Ascending aorta (tissue), 2 donors: Measurements from ENCODE around the gene ADAMTS8. TPM values are rescaled to one million over a fixed set of nuclear protein-coding genes. Genes with fewer than 3 reads are reported as not detected.

Source experiments
- DNase-seq, 2 donors: peaks; one replicate each; pipeline ENCODE4 v3.0.0-alpha.2; 2019; ENCODE audit warnings: low spot score in 2 of 2
- H3K27ac ChIP-seq, 2 donors: fragments of 200-600 bp; sonication (generic); one replicate each; pipeline ENCODE4 v1.5.1; 2016 to 2017; ENCODE audit warnings: mild to moderate bottlenecking in 1 of 2
- H3K27me3 ChIP-seq: fragments of 200-600 bp; sonication (generic); one replicate; pipeline ENCODE4 v1.5.1; 2017
- H3K36me3 ChIP-seq, 2 donors: fragments of 200-600 bp; sonication (generic); one replicate each; pipeline ENCODE4 v1.5.1; 2016
- H3K4me1 ChIP-seq, 2 donors: fragments of 200-600 bp; sonication (generic); one replicate each; pipeline ENCODE4 v1.5.1; 2016 to 2017; ENCODE audit warnings: mild to moderate bottlenecking in 1 of 2
- H3K4me3 ChIP-seq, 2 donors: fragments of 200-600 bp; sonication (generic); one replicate each; pipeline ENCODE4 v1.5.1; 2016 to 2017; ENCODE audit warnings: mild to moderate bottlenecking in 1 of 2
- H3K9me3 ChIP-seq, 2 donors: fragments of 200-600 bp; sonication (generic); one replicate each; pipeline ENCODE4 v1.5.1; 2016
- CTCF ChIP-seq, 3 experiments: fragments of 200-600 bp in 2 of 3; fragments of 450-650 bp in 1 of 3; sonication (generic) in 2 of 3; IDR thresholded peaks; one replicate each; pipeline ENCODE4 v1.5.1; 2016 to 2019; ENCODE audit warnings: antibody characterized with exemption in 3 of 3, mild to moderate bottlenecking in 1 of 3, moderate library complexity in 1 of 3
- intact Hi-C: fragments of 100-400 bp; cut with DNase I; formaldehyde crosslinking; loops from one replicate; pipeline ENCODE4 v1.15.1; 2023
- total RNA-seq: library from RNA; depleted of rRNA; stranded (reverse); fragments of >200 nt; gene quantifications from one replicate; pipeline ENCODE4 v1.1.0, GENCODE V29; 2016

The ADAMTS8 gene
- total RNA-seq, 1 donor from 2014 or later = 0.64 TPM

DNA sequence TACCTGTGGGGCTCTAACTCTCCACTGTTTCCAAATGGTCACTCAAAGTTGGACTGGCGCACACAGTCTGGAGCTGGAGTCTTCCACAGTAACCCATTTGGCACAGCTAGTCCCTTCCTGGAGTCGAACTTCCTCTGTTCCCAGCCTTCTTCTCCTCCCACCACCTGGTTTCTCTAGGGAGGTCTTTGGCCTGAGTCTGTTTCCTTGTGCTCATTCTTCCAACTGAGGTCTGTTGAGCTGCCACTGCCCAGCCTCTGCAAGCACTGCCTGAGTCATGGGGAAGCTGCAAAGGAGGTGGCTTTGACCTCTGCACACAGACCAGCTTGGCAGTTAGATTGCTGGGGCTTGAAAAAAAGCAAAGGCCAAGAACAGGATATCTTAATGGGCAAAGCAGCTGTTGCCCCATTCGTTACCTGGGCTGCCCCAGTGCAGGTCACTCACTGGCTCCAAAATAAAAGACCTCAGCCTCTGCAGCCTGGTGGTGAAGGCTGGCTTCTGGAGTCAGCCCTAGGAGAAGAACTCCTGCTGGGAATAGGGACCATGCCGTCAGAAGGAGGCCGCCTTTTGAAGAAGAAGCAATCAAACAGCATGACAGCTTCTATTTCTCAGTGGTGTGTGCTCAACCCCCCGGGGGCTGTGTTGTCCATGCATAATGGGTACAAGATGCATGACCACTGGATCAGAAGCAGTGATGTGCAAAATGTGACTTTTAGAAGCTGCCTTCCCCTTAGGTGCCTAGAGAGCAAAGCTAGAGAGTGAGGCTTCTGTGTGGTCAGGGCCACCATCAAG, 23.0 kb upstream of the ADAMTS8 start:
- peak in 1 of 2 donors; percentile 73 for DNase-seq
- H3K4me3 ChIP-seq = peak overlapping the region in 1 of 2 donors; percentile 81
- peaks cover 11 to 24% of the 10 kb centered on the region in 2 donors for H3K4me1 ChIP-seq
- no peaks in the 10 kb centered on the region for H3K9me3 ChIP-seq
- H3K36me3 ChIP-seq = no peaks in the 10 kb centered on the region
- no peak for TF ChIP-seq CTCF (IDR thresholded peaks at IDR 0.05)
- intact Hi-C loops = loop anchor here (1.0 kb wide), 2 partner anchors 27 to 376 kb away; no protein-coding TSS in a partner anchor
- H3K27me3 ChIP-seq = no peaks in the 10 kb centered on the region
- peak overlapping the region; percentile 76 to 82 for H3K27ac ChIP-seq

GRCh38 chr11:130449996-130450769, 21.8 kb upstream of the ADAMTS8 start:
- no peaks in the 10 kb centered on the region for H3K9me3 ChIP-seq
- H3K4me1 ChIP-seq = peaks cover 11 to 24% of the 10 kb centered on the region in 2 donors
- peak; percentile 66 to 90 (median 88) for TF ChIP-seq CTCF (IDR thresholded peaks at IDR 0.05)
- peak overlapping the region; percentile 57 to 81 for H3K4me3 ChIP-seq
- H3K27me3 ChIP-seq = no peaks in the 10 kb centered on the region
- peak overlapping the region; percentile 76 to 82 for H3K27ac ChIP-seq
- H3K36me3 ChIP-seq = no peaks in the 10 kb centered on the region
- peak; percentile 42 to 92 for DNase-seq
- intact Hi-C loops = loop anchor here (2.0 to 5.0 kb wide), 3 partner anchors 73 to 227 kb away; no protein-coding TSS in a partner anchor

GRCh38 chr11:130449310-130449990, 21.0 kb upstream of the ADAMTS8 start:
- H3K4me3 ChIP-seq = peak overlapping the region; percentile 57 to 81
- peaks cover 11 to 24% of the 10 kb centered on the region in 2 donors for H3K4me1 ChIP-seq
- H3K36me3 ChIP-seq = no peaks in the 10 kb centered on the region
- intact Hi-C loops = loop anchor here (2.0 to 5.0 kb wide), 3 partner anchors 73 to 228 kb away; no protein-coding TSS in a partner anchor
- H3K27ac ChIP-seq = peak overlapping the region; percentile 76 to 82
- no peak for TF ChIP-seq CTCF (IDR thresholded peaks at IDR 0.05)
- no peak for DNase-seq
- H3K9me3 ChIP-seq = no peaks in the 10 kb centered on the region
- no peaks in the 10 kb centered on the region for H3K27me3 ChIP-seq

DNA sequence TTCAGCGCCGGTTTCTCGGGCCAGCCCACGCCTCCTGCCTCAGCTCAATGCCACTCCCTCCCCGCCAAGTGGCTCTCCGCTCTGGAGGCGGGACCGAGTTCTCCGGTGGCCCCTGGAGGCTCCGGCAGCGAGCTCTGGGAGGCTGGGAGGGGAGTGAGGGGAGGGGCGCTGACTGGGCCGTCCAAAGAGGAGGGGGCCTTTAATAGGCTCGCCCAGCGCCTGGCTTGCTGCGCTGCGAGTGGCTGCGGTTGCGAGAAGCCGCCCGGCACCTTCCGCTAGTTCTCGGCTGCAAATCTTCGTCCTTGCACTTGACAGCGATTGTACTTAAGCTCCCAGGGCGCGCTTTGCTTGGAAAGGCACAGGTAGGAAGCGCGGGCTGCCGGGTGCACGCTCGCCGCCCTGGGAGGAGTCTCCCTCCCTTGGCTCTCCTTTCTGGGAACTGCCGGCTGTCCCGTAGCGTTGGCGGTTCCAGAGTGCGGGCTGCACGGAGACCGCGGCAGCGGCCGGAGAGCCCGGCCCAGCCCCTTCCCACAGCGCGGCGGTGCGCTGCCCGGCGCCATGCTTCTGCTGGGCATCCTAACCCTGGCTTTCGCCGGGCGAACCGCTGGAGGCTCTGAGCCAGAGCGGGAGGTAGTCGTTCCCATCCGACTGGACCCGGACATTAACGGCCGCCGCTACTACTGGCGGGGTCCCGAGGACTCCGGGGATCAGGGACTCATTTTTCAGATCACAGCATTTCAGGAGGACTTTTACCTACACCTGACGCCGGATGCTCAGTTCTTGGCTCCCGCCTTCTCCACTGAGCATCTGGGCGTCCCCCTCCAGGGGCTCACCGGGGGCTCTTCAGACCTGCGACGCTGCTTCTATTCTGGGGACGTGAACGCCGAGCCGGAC, 20.3 kb upstream of the ADAMTS8 start, which contains the start of gene ADAMTS15:
Gene ADAMTS15, plus strand, starts transcription at position 230 of the 894 bp plus-strand sequence. Its CDS starts 329 bp downstream, at position 559.
- DNase-seq = peak; percentile 39 to 88
- H3K9me3 ChIP-seq = no peaks in the 10 kb centered on the region
- intact Hi-C loops = loop anchor here (2.0 to 5.0 kb wide), 3 partner anchors 74 to 229 kb away; no protein-coding TSS in a partner anchor
- H3K4me1 ChIP-seq = peaks cover 11 to 24% of the 10 kb centered on the region in 2 donors
- no peaks in the 10 kb centered on the region for H3K27me3 ChIP-seq
- no peak for TF ChIP-seq CTCF (IDR thresholded peaks at IDR 0.05)
- no peaks in the 10 kb centered on the region for H3K36me3 ChIP-seq
- H3K4me3 ChIP-seq = peak within 1 kb of the TSS; percentile 57 to 81
- peak within 1 kb of the TSS; percentile 76 to 82 for H3K27ac ChIP-seq
